B cell (primary cell): Measurements from ENCODE around the gene MUC6. TPM values are rescaled to one million over a fixed set of nuclear protein-coding genes. Genes with fewer than 3 reads are reported as not detected.

Experiments
- ATAC-seq: fragments of 200-7000 bp; cut with Tn5 transposase; one replicate; pipeline ENCODE4 v1.10.0; 2021; ENCODE audit warnings: low read depth, mild to moderate bottlenecking, moderate number of reproducible peaks, moderate library complexity
- CTCF ChIA-PET: fragments of 350-600 bp; sonication (Branson Sonifier 250); formaldehyde crosslinking; loops from one replicate; lab custom pipeline; 2021; ENCODE audit warnings: antibody characterized with exemption, inconsistent platforms; lab: Charles Lee
- POLR2A ChIA-PET: fragments of 350-600 bp; sonication (Branson Sonifier 250); formaldehyde crosslinking; loops from one replicate; lab custom pipeline; 2021; ENCODE audit warnings: antibody characterized with exemption; lab: Charles Lee
- DNase-seq: peaks from one replicate; pipeline ENCODE4 v3.0.0; 2013
- H2AFZ ChIP-seq: 2 replicates; pipeline ENCODE4 v1.6.1; 2012; ENCODE audit warnings: mild to moderate bottlenecking, low read depth, low read length; ENCODE audit not compliant: insufficient read depth, poor library complexity, severe bottlenecking
- H3K27ac ChIP-seq, 2 donors: 1 replicate in 1 of 2; 2 replicates in 1 of 2; pipeline ENCODE4 v1.5.1; 2012 to 2013; ENCODE audit warnings: low read length in 2 of 2, mild to moderate bottlenecking in 2 of 2, moderate library complexity in 1 of 2
- H3K27me3 ChIP-seq, 4 experiments: fragments of 200-600 bp in 1 of 4; sonication (generic) in 1 of 4; replicated peaks in 1 of 4; 1 replicate in 2 of 4; 2 replicates in 2 of 4; pipeline versions ENCODE4 v1.6.1 to v1.7.0; 2013 to 2016; ENCODE audit warnings: low read length in 3 of 4, mild to moderate bottlenecking in 2 of 4, mixed read lengths in 1 of 4, moderate library complexity in 1 of 4; ENCODE audit not compliant: insufficient read depth in 4 of 4, control insufficient read depth in 3 of 4; ENCODE audit errors: control extremely low read depth in 1 of 4
- H3K36me3 ChIP-seq, 2 experiments: replicated peaks in 1 of 2; 1 replicate in 1 of 2; 2 replicates in 1 of 2; pipeline versions ENCODE4 v1.6.1 to v1.7.1; 2013; ENCODE audit warnings: low read length in 1 of 2; ENCODE audit not compliant: insufficient read depth in 2 of 2, control insufficient read depth in 1 of 2; ENCODE audit errors: control extremely low read depth in 1 of 2, extremely low read depth in 1 of 2
- H3K4me1 ChIP-seq, 2 donors: fragments of 200-600 bp in 1 of 2; sonication (generic) in 1 of 2; 1 replicate in 1 of 2; 2 replicates in 1 of 2; pipeline versions ENCODE4 v1.5.1 to v1.6.1; 2013 to 2017; ENCODE audit warnings: low read length in 2 of 2; ENCODE audit not compliant: control insufficient read depth in 2 of 2, insufficient read depth in 2 of 2
- H3K4me2 ChIP-seq: replicated peaks from 2 replicates; pipeline ENCODE3; 2012; ENCODE audit warnings: mild to moderate bottlenecking, low read depth, low read length; ENCODE audit not compliant: poor library complexity, severe bottlenecking
- H3K4me3 ChIP-seq, 5 experiments: fragments of 200-600 bp in 1 of 5; sonication (generic) in 1 of 5; 1 replicate in 3 of 5; 2 replicates in 2 of 5; pipeline versions ENCODE4 v1.5.1 to v1.7.0; 2011 to 2016; ENCODE audit warnings: low read length in 4 of 5, mild to moderate bottlenecking in 4 of 5, low read depth in 2 of 5, control low read depth in 1 of 5, moderate library complexity in 1 of 5; ENCODE audit not compliant: insufficient read depth in 1 of 5; ENCODE audit errors: control extremely low read depth in 1 of 5, extremely low read depth in 1 of 5
- H3K79me2 ChIP-seq: fragments of 200-600 bp; sonication (generic); one replicate; pipeline ENCODE4 v1.6.0; 2016; ENCODE audit warnings: low read length; ENCODE audit not compliant: control insufficient read depth, insufficient read depth
- H3K9ac ChIP-seq: fragments of 200-600 bp; sonication (generic); 2 replicates; pipeline ENCODE4 v1.6.1; 2017; ENCODE audit warnings: mild to moderate bottlenecking, low read length, moderate library complexity
- H3K9me3 ChIP-seq, 3 donors: one replicate each; pipeline versions ENCODE4 v1.6.1 to v1.7.1; 2013; ENCODE audit warnings: low read length in 2 of 3; ENCODE audit not compliant: control insufficient read depth in 2 of 3, insufficient read depth in 1 of 3; ENCODE audit errors: control extremely low read depth in 1 of 3
- H4K20me1 ChIP-seq: 2 replicates; pipeline ENCODE4 v1.6.0; 2012; ENCODE audit warnings: mild to moderate bottlenecking, low read length; ENCODE audit not compliant: insufficient read depth, control insufficient read depth, poor library complexity, severe bottlenecking
- H3K27ac Mint-ChIP-seq: one replicate; pipeline ENCODE4 v1.8.0; 2021; ENCODE audit warnings: mixed read lengths
- H3K27me3 Mint-ChIP-seq: one replicate; pipeline ENCODE4 v1.8.0; 2021; ENCODE audit warnings: mixed read lengths
- H3K4me1 Mint-ChIP-seq: one replicate; pipeline ENCODE4 v1.8.0; 2021; ENCODE audit warnings: mixed read lengths
- H3K4me3 Mint-ChIP-seq: one replicate; pipeline ENCODE4 v1.8.0; 2021; ENCODE audit warnings: mixed read lengths
- H3K9me3 Mint-ChIP-seq: one replicate; pipeline ENCODE4 v1.8.0; 2022; ENCODE audit warnings: mixed read lengths; ENCODE audit not compliant: insufficient read depth
- CTCF ChIP-seq: fragments of 200-600 bp; IDR thresholded peaks from one replicate; pipeline ENCODE4 v1.8.0; 2022; ENCODE audit warnings: antibody characterized with exemption, mild to moderate bottlenecking
- EZH2 ChIP-seq: IDR thresholded peaks from 2 replicates; pipeline ENCODE4 v1.6.1; 2012; ENCODE audit warnings: borderline replicate concordance, low read depth, mild to moderate bottlenecking, moderate library complexity, low read length; ENCODE audit not compliant: insufficient read depth, poor library complexity, severe bottlenecking
- WGBS: methylation state at CpG from one replicate; pipeline ENCODE4 v1.1.5; 2013; ENCODE audit warnings: missing lambda C conversion rate; ENCODE audit not compliant: insufficient coverage; 5-methylcytosine and 5-hydroxymethylcytosine counted together
- intact Hi-C: fragments of 100-400 bp; cut with micrococcal nuclease; formaldehyde crosslinking; loops from one replicate; pipeline ENCODE4 v1.10.0; 2022
- polyA minus RNA-seq: library from RNA; depleted of rRNA, polyadenylated mRNA; stranded (reverse); fragments of >200 nt; gene quantifications from 2 replicates; pipeline ENCODE4 v1.2.3, GENCODE V29; 2012
- polyA plus RNA-seq: library from polyadenylated mRNA; depleted of rRNA; stranded (reverse); fragments of >200 nt; gene quantifications from 2 replicates; pipeline ENCODE4 v1.2.3, GENCODE V29; 2012
- total RNA-seq, 2 donors: library from RNA; stranded (reverse); fragments of 120-200 nt in 1 of 2; gene quantifications; 1 replicate in 1 of 2; 2 replicates in 1 of 2; pipeline versions ENCODE4 v1.2.3 to v1.2.4, GENCODE V29; 2013 to 2022

The MUC6 gene
- not detected in 2 replicates for total RNA-seq
- not detected for total RNA-seq (2013)
- not detected in 2 replicates for polyA plus RNA-seq
- 0.07 TPM in 1 of 2 replicates, not detected in the other for polyA minus RNA-seq

DNA sequence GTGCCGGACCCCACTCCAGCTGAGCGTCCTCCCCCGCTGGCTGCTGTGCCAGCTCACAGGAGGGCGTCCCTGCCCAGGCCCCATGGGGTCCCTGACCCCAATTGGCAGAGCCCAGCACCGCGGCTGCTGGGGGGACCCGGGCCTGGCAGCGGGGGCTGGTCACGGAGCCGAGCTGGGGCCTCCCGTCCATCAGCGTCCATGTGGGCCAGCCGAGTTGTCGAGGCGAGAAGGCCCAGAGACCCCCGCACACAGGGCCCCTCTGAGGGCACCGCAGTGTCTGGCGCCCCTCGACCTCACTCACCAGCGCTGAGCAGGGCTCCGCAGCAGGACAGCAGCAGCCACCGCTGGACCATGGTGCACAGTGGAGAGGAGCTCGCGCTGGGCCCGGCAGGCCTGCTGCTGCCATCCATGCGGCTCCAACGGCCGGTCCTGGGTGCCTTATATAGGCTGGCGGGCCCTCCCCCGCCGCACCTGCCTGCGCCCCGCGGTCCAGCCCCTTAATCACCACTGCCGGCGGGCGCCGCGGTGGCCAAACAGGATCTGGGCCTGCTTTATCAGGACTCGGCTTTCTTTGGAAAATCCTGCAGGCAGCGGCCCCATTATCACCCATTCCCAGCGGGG lies at the start of gene MUC6:
TSS of gene MUC6 (minus strand) at position 416 of the 621 bp plus-strand sequence. CDS start at position 353, 63 bp downstream.
- Histone ChIP-seq H3K9ac (no peak within 1 kb of the TSS), H3K4me2 (no peak within 1 kb of the TSS), H3K4me3 (no peak within 1 kb of the TSS), H4K20me1 (no peaks in the 10 kb centered on the region), H3K27ac (no peak within 1 kb of the TSS), H3K79me2 (no peaks in the 10 kb centered on the region), H3K4me1 (no peaks in the 10 kb centered on the region), H3K36me3 (no peaks in the 10 kb centered on the region), H2AFZ (no peak within 1 kb of the TSS), H3K27me3 (no peaks in the 10 kb centered on the region), H3K9me3 (no peaks in the 10 kb centered on the region)
- WGBS, result 85% methylated on average over 42 of the region's 42 CpGs
- TF ChIP-seq CTCF (no peak), EZH2 (no peak)
- CTCF ChIA-PET, result no interaction called here
- no peak for ATAC-seq
- intact Hi-C loops, result no loop called here
- DNase-seq, result no peak
- Mint-ChIP-seq H3K9me3 (no peaks in the 10 kb centered on the region), H3K4me3 (no peak within 1 kb of the TSS), H3K4me1 (no peaks in the 10 kb centered on the region), H3K27me3 (no peaks in the 10 kb centered on the region), H3K27ac (no peak within 1 kb of the TSS)
- POLR2A ChIA-PET, result no interaction called here

DNA sequence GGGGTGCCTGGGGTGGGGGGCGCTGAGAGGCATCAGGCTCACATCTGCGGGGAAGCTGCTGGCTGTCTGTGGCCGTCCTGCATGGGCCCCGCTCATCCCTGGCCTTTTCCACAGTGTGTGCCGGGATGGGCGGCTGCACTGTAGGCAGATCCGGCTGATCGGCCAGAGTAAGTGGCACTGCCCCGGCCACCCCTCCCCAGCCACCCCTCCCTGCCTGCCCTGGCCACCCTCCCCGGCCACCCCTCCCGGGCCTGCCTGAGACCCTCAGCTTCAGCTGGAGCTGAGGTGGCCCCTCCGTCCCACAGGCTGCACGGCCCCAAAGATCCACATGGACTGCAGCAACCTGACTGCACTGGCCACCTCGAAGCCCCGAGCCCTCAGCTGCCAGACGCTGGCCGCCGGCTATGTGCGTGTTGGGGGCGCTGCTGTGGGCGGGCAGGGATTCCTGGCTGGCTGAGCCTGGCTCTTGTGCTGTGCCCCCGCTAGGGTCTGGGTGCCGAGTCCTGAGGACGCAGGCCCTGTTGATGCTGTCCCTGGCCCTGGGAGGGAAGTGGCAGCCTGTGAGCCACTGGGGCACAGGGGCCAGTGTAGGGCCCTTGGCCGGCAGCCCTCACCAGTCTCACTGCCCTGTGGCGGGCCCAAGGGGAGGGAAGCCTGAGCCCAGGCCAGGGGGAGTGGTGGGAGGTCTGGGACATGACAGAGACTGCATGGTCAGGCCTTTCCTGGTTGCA lies 49.1 kb upstream of the MUC6 start:
- ChIA-PET CTCF (no interaction called here), POLR2A (no interaction called here)
- Histone ChIP-seq H3K36me3 (no peaks in the 10 kb centered on the region), H3K9me3 (peaks cover 0 to 9% (median 0%) of the 10 kb centered on the region in 3 donors), H3K4me2 (no peak overlapping the region), H3K4me3 (no peak overlapping the region), H3K9ac (no peak overlapping the region), H4K20me1 (no peaks in the 10 kb centered on the region), H3K27me3 (no peaks in the 10 kb centered on the region), H3K4me1 (no peaks in the 10 kb centered on the region), H3K79me2 (no peaks in the 10 kb centered on the region), H3K27ac (no peak overlapping the region), H2AFZ (no peak overlapping the region)
- Mint-ChIP-seq H3K27me3 (no peaks in the 10 kb centered on the region), H3K9me3 (no peaks in the 10 kb centered on the region), H3K4me1 (no peaks in the 10 kb centered on the region), H3K4me3 (no peak overlapping the region), H3K27ac (no peak overlapping the region)
- DNase-seq (no peak), ATAC-seq (no peak)
- intact Hi-C loops, result no loop called here
- no peak for TF ChIP-seq CTCF
- TF ChIP-seq EZH2, result no peak
- WGBS, result 91% methylated on average over 23 of the region's 26 CpGs
